Measurements from ENCODE around the gene APOBEC3G. TPM values are rescaled to one million over a fixed set of nuclear protein-coding genes. Genes with fewer than 3 reads are reported as not detected.

Gene APOBEC3G
- total and polyA plus RNA-seq, 10 of the 15 experiments (the other 5 are each of a cell fraction or from before 2014, with no cell fraction given), result 103 to 232 (median 152) TPM

GRCh38 chr22:39120983-39121382 is 43.9 kb downstream of the APOBEC3G start (continued):
- TF ChIP-seq PBX3 (IDR thresholded peaks at IDR 0.05; ENCODE audit: insufficient replicate concordance, low read depth, low read length) (no peak), KLF5 (IDR thresholded peaks at IDR 0.05; ENCODE audit: partially characterized antibody) (no peak), STAT3 (IDR thresholded peaks at IDR 0.05; ENCODE audit: low read depth, low read length) (no peak), BRCA1 (IDR thresholded peaks at IDR 0.05; ENCODE audit: low read depth, low read length) (no peak), ZSCAN29 (IDR thresholded peaks at IDR 0.05) (no peak)

- H3K27ac ChIP-seq (ENCODE audit: control insufficient read depth, insufficient read depth), result no peak overlapping the region
- RAD21 ChIA-PET (ENCODE audit: unreplicated experiment), result interaction anchor here (0.7 to 1.6 kb wide), 4 partner anchors 9 to 354 kb away, joined by 3 to 5 read pairs (median 3); no protein-coding TSS in a partner anchor
- WGBS (ENCODE audit: insufficient coverage, insufficient replicate concordance, low lambda C conversion rate, missing lambda C conversion rate), result 78% methylated on average over 14 of the region's 17 CpGs
- no peak overlapping the region for H3K9ac ChIP-seq (ENCODE audit: control insufficient read depth, insufficient read depth, low read length)
- no peak overlapping the region for H3K4me3 ChIP-seq
- H2AFZ ChIP-seq (ENCODE audit: control insufficient read depth, low read depth, low read length), result no peak overlapping the region
- ATAC-seq (no peak), FAIRE-seq (no peak), DNase-seq (ENCODE audit: low read depth, low spot score) (no peak)
- CTCF ChIA-PET, result interaction anchor here (1.0 to 7.6 kb wide), 5 partner anchors 28 to 253 kb away, joined by 3 to 74 read pairs (median 5); partner anchors contain the start of gene APOBEC3D
- no peaks in the 10 kb centered on the region for H4K20me1 ChIP-seq (ENCODE audit: control insufficient read depth, insufficient read depth)
- intact Hi-C loops (cut with micrococcal nuclease; ENCODE audit: unreplicated experiment), result loop anchor here (10.0 kb wide), 1 partner anchor 358 kb away; no protein-coding TSS in a partner anchor
- TF ChIP-seq REST (IDR thresholded peaks at IDR 0.05; ENCODE audit: low read depth, low read length) (no peak), SPI1 (IDR thresholded peaks at IDR 0.05; ENCODE audit: borderline replicate concordance, insufficient read depth, low read depth, low read length) (no peak), BCL3 (IDR thresholded peaks at IDR 0.05; ENCODE audit: borderline replicate concordance, insufficient read depth, low read depth, low read length, poor library complexity, severe bottlenecking) (no peak)
- POLR2A ChIA-PET, result interaction anchor here (0.5 to 1.2 kb wide), 3 partner anchors 26 to 99 kb away, joined by 3 read pairs; no protein-coding TSS in a partner anchor
- H3K79me2 ChIP-seq (ENCODE audit: control insufficient read depth, insufficient read depth, low read length), result no peaks in the 10 kb centered on the region
- in situ Hi-C loops (cut with MboI), result loop anchor here (10.0 kb wide), 1 partner anchor 358 kb away; no protein-coding TSS in a partner anchor
- H3K27me3 ChIP-seq (replicated peaks in 1 of 2; ENCODE audit: control insufficient read depth in 2 of 2, insufficient read depth in 2 of 2, low read length in 1 of 2), result no peaks in the 10 kb centered on the region
- SMC1A ChIA-PET (ENCODE audit: uncharacterized antibody, unreplicated experiment), result interaction anchor here (0.7 kb wide), 1 partner anchor 28 kb away, joined by 4 read pairs; no protein-coding TSS in a partner anchor
- H3K9me3 ChIP-seq (replicated peaks; ENCODE audit: control insufficient read depth, insufficient read depth, low read length), result no peaks in the 10 kb centered on the region
- H3K36me3 ChIP-seq (ENCODE audit: control insufficient read depth in 2 of 2, insufficient read depth in 2 of 2, low read length in 1 of 2), result no peaks in the 10 kb centered on the region
- H3K4me1 ChIP-seq (ENCODE audit: control insufficient read depth, insufficient read depth, low read length), result peaks cover 4% of the 10 kb centered on the region
- H3K4me2 ChIP-seq (ENCODE audit: control insufficient read depth, insufficient read depth), result no peak overlapping the region
- BruUV-seq (replicated peaks), result no TSS peak
Measured at GRCh38 chr22:39122772-39123470, 45.8 kb downstream of the APOBEC3G start.
